PFSK-1 (cell line): ENCODE measurements around the gene ZBTB16.

Source experiments
- FOXP2 ChIP-seq: optimal IDR thresholded peaks from 2 replicates; pipeline ENCODE3; 2011; ENCODE audit warnings: borderline replicate concordance, control low read depth, inconsistent platforms; ENCODE audit not compliant: insufficient read depth; ENCODE audit errors: extremely low read length, extremely low read depth
- POLR2AphosphoS5 ChIP-seq: IDR thresholded peaks from 2 replicates; pipeline ENCODE4 v1.6.1; 2012; ENCODE audit warnings: low read depth, mild to moderate bottlenecking, control low read depth, low read length, moderate library complexity
- SIN3A ChIP-seq: IDR thresholded peaks from 2 replicates; pipeline ENCODE4 v1.6.1; 2012; ENCODE audit warnings: mild to moderate bottlenecking, low read length, moderate library complexity, borderline replicate concordance; ENCODE audit not compliant: insufficient read depth
- TAF1 ChIP-seq: IDR thresholded peaks from 2 replicates; pipeline ENCODE4 v1.6.1; 2012; ENCODE audit warnings: low read length, control low read depth, borderline replicate concordance; ENCODE audit not compliant: insufficient read depth
- TF ChIP-seq, protein P1 (sequence below), 2 experiments: IDR thresholded peaks; 2 replicates each; pipeline versions ENCODE4 v1.6.1 to v1.8.0; 2011 to 2012; ENCODE audit warnings: low read depth in 2 of 2, low read length in 2 of 2, control low read depth in 1 of 2, inconsistent platforms in 1 of 2, mild to moderate bottlenecking in 1 of 2, moderate library complexity in 1 of 2; ENCODE audit not compliant: insufficient read depth in 1 of 2

ZBTB16 gene

DNA sequence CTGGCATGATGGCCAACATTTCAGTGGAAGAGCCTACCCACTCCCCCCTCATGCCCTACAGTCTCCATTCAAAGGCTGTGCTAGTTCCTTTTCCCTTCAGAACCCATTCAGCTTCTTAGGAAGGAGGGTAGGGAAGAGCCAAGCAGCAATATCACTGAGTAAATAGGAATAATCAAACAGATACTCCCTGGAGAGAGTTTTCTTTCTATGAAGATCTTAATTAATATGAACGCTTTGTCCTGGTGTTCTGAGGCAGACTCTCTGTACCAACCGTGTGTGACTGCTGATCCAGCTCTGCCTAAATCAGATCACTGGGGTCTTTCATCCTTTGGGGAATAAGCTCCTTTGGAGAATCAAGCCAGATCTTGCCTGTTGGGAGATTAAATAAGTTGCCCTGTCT, 161.5 kb downstream of the ZBTB16 start:
- no peak for TF ChIP-seq SIN3A
- TF ChIP-seq, protein P1, sequence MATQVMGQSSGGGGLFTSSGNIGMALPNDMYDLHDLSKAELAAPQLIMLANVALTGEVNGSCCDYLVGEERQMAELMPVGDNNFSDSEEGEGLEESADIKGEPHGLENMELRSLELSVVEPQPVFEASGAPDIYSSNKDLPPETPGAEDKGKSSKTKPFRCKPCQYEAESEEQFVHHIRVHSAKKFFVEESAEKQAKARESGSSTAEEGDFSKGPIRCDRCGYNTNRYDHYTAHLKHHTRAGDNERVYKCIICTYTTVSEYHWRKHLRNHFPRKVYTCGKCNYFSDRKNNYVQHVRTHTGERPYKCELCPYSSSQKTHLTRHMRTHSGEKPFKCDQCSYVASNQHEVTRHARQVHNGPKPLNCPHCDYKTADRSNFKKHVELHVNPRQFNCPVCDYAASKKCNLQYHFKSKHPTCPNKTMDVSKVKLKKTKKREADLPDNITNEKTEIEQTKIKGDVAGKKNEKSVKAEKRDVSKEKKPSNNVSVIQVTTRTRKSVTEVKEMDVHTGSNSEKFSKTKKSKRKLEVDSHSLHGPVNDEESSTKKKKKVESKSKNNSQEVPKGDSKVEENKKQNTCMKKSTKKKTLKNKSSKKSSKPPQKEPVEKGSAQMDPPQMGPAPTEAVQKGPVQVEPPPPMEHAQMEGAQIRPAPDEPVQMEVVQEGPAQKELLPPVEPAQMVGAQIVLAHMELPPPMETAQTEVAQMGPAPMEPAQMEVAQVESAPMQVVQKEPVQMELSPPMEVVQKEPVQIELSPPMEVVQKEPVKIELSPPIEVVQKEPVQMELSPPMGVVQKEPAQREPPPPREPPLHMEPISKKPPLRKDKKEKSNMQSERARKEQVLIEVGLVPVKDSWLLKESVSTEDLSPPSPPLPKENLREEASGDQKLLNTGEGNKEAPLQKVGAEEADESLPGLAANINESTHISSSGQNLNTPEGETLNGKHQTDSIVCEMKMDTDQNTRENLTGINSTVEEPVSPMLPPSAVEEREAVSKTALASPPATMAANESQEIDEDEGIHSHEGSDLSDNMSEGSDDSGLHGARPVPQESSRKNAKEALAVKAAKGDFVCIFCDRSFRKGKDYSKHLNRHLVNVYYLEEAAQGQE (IDR thresholded peaks at IDR 0.05; ENCODE audit: insufficient read depth in 1 of 2, low read depth in 2 of 2, low read length in 2 of 2) = no peak
- TF ChIP-seq FOXP2 = no peak
- TF ChIP-seq TAF1 = no peak
- no peak for TF ChIP-seq POLR2AphosphoS5

DNA sequence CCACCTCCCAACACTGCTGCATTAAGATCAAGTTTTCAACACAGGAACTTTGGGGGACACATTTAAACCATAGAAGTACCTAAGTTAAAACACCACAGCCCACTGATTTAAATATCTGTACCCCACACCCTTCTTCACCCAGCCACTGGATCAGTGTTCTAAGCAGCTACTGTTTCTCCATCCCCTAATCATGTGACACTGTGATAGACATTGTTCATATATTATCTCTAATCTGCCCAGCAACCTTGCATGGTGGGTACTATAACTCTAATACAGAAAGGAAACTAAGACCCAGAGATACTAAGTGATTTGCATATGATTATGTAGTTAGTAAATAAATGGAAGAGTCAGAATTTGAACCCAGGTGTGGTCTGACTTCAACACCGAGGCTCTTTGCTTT, 166.2 kb downstream of the ZBTB16 start:
- no peak for TF ChIP-seq TAF1
- TF ChIP-seq POLR2AphosphoS5 = no peak
- TF ChIP-seq, protein P1 (IDR thresholded peaks at IDR 0.05; ENCODE audit: insufficient read depth in 1 of 2, low read depth in 2 of 2, low read length in 2 of 2) = no peak

DNA sequence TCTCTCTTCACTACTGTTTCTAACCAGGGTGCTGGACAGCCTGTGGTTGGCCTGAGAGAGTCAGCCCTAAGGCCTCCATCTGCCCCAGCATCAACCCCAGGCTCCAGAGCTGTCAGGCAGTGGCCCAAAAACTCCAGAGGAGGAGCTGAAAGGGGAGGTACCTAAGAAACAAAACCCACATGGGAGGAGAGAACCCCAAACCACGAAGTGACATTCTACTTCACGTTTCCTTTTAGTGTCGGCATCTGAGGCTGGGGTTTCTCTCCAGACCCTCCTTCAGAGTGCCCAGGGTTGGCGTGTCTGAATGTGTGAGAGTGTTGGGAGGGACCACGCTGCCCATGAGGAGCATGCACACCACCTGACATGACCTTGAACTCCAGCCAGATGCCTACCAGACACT, 166.8 kb downstream of the ZBTB16 start:
- TF ChIP-seq POLR2AphosphoS5 (no peak), FOXP2 (no peak), SIN3A (no peak), TAF1 (no peak)
- TF ChIP-seq, protein P1 (IDR thresholded peaks at IDR 0.05; ENCODE audit: insufficient read depth in 1 of 2, low read depth in 2 of 2, low read length in 2 of 2) = no peak

DNA sequence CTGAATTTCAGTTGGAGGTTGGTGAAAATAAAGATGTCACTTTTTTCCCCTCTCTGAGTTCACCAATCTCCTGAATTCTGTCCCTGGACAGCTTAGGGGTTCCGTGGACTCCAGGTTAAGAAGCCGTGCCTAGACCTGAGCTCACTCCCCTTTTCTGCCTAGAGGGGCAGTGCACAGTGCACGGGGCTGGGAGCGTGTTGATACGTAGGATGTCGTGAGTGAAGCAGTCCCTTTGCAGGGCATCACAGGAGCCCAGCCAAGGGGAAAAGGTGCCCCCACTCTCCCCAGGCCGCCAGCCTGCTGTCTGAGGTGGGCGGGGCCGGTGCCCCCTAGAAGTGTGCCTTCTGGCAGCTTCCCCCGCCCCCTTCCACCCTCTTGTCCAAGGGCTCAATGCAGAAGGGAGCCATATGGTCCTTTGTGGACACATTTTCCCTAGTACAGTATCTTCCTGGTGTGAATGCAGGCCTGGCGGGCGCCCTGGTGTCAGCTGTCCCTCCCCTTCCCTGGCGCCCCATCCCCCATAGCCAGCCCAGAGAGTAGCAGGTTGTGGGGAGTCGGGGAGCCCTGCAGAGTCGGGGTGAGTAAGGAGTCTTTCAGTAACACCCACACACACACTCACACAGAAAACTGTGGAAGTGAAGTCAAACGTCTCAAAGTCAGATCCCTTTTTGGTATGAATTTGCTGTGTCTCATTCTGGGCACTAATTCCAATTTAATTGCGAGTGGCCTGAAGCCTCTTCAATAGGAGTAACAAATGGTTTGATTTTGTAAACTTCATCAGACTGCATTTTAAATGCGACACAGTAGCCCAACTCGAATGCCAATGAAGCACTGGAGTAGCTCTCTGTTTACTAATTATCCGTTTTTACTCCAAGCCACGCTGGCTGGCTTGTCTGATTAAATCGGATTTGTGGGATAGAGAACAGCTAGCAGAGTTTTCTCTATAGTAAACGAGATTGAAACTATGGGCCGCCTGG, 169.2 kb downstream of the ZBTB16 start:
- TF ChIP-seq TAF1 = no peak
- TF ChIP-seq, protein P1 (IDR thresholded peaks at IDR 0.05; ENCODE audit: insufficient read depth in 1 of 2, low read depth in 2 of 2, low read length in 2 of 2) = no peak
- no peak for TF ChIP-seq FOXP2
- TF ChIP-seq POLR2AphosphoS5 = no peak
- no peak for TF ChIP-seq SIN3A
